ENCODE measurements around the gene PTPRD. TPM values are rescaled to one million over a fixed set of nuclear protein-coding genes. Genes with fewer than 3 reads are reported as not detected.

The PTPRD gene
- total RNA-seq, 1 donor from 2014 or later = 532 TPM

DNA sequence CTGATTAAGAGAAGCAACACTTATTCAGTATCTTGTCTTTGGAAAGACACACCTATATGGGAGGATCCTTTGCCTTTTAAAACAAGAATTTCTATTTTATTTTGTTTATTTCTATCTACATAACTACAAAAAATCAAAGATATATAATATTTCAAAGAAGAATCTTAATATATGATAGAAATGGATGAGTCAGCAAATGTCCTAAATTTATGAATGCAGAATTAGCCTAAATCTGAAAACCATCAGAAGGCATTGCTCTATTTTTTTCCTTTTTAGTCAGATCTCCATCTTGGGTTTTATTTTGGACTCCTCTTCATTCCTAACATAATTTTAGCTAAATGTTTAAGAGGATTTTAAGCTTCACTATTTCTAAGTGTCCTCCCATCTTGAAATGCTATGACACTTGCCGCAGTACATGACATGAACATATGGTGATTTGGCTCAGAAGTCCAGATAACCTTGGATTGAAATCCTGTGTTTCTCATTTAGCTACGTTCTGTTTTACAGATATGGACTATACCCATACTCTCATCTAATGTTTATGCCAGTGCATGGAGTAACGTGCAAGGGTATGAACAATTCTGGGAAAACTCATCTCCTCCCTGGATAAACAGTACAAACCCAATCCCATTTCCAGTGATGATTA, 1490.4 kb downstream of the PTPRD start:
- DNase-seq = no peak
- H3K27me3 Mint-ChIP-seq (ENCODE audit: unreplicated experiment) = no peaks in the 10 kb centered on the region
- H3K36me3 Mint-ChIP-seq (ENCODE audit: unreplicated experiment) = no peaks in the 10 kb centered on the region
- no peaks in the 10 kb centered on the region for H3K9me3 Mint-ChIP-seq (ENCODE audit: unreplicated experiment)
- no peak overlapping the region for H3K27ac Mint-ChIP-seq (ENCODE audit: unreplicated experiment)
- H3K4me3 Mint-ChIP-seq (ENCODE audit: unreplicated experiment) = no peak overlapping the region
- H3K4me1 Mint-ChIP-seq (ENCODE audit: low read depth, unreplicated experiment) = peaks cover 2% of the 10 kb centered on the region
- TF ChIP-seq, protein P1, sequence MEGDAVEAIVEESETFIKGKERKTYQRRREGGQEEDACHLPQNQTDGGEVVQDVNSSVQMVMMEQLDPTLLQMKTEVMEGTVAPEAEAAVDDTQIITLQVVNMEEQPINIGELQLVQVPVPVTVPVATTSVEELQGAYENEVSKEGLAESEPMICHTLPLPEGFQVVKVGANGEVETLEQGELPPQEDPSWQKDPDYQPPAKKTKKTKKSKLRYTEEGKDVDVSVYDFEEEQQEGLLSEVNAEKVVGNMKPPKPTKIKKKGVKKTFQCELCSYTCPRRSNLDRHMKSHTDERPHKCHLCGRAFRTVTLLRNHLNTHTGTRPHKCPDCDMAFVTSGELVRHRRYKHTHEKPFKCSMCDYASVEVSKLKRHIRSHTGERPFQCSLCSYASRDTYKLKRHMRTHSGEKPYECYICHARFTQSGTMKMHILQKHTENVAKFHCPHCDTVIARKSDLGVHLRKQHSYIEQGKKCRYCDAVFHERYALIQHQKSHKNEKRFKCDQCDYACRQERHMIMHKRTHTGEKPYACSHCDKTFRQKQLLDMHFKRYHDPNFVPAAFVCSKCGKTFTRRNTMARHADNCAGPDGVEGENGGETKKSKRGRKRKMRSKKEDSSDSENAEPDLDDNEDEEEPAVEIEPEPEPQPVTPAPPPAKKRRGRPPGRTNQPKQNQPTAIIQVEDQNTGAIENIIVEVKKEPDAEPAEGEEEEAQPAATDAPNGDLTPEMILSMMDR (IDR thresholded peaks at IDR 0.05; ENCODE audit: partially characterized antibody, unreplicated experiment) = no peak

- Mint-ChIP-seq H3K4me3 (ENCODE audit: unreplicated experiment) (no peak overlapping the region), H3K36me3 (ENCODE audit: unreplicated experiment) (no peaks in the 10 kb centered on the region), H3K27ac (ENCODE audit: unreplicated experiment) (no peak overlapping the region), H3K9me3 (ENCODE audit: unreplicated experiment) (no peaks in the 10 kb centered on the region), H3K27me3 (ENCODE audit: unreplicated experiment) (no peaks in the 10 kb centered on the region), H3K4me1 (ENCODE audit: low read depth, unreplicated experiment) (peaks cover 8% of the 10 kb centered on the region)
- DNase-seq = no peak
- TF ChIP-seq, protein P1 (IDR thresholded peaks at IDR 0.05; ENCODE audit: partially characterized antibody, unreplicated experiment) = no peak
Measured at GRCh38 chr9:9117866-9118265, 1494.9 kb downstream of the PTPRD start.

- H3K4me3 Mint-ChIP-seq (ENCODE audit: unreplicated experiment) = no peak overlapping the region
- H3K36me3 Mint-ChIP-seq (ENCODE audit: unreplicated experiment) = no peaks in the 10 kb centered on the region
- no peak for DNase-seq
- H3K27ac Mint-ChIP-seq (ENCODE audit: unreplicated experiment) = no peak overlapping the region
- H3K27me3 Mint-ChIP-seq (ENCODE audit: unreplicated experiment) = no peaks in the 10 kb centered on the region
- peaks cover 6% of the 10 kb centered on the region for H3K4me1 Mint-ChIP-seq (ENCODE audit: low read depth, unreplicated experiment)
- TF ChIP-seq, protein P1 (IDR thresholded peaks at IDR 0.05; ENCODE audit: partially characterized antibody, unreplicated experiment) = no peak
- H3K9me3 Mint-ChIP-seq (ENCODE audit: unreplicated experiment) = peaks cover 1% of the 10 kb centered on the region
Measured at GRCh38 chr9:9112001-9112720, 1500.6 kb downstream of the PTPRD start.

DNA sequence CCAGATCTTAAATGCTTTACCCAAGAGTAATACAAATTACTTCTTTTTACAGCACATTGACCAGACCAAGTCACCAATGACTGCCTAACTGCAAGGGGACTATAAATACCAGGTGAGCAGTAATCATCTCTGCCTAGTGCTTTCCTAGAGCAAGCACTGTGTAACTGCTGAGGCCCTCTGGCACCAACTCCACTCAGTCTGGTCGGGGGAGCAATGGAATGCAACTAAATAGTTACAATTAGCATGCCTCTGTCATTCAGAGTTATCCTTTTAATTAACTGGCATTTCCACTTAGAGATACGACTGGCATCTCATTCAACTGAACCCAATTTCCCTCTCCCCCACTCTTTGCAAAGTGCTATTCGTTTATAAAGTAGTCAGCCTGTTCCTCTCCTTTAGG, 1504.2 kb downstream of the PTPRD start:
- Mint-ChIP-seq H3K4me1 (ENCODE audit: low read depth, unreplicated experiment) (no peaks in the 10 kb centered on the region), H3K27me3 (ENCODE audit: unreplicated experiment) (no peaks in the 10 kb centered on the region), H3K27ac (ENCODE audit: unreplicated experiment) (no peak overlapping the region), H3K36me3 (ENCODE audit: unreplicated experiment) (no peaks in the 10 kb centered on the region), H3K9me3 (ENCODE audit: unreplicated experiment) (peaks cover 1% of the 10 kb centered on the region), H3K4me3 (ENCODE audit: unreplicated experiment) (no peak overlapping the region)
- TF ChIP-seq, protein P1 (IDR thresholded peaks at IDR 0.05; ENCODE audit: partially characterized antibody, unreplicated experiment) = no peak
- DNase-seq = no peak

GRCh38 chr9:9102295-9102694, 1510.5 kb downstream of the PTPRD start:
- Mint-ChIP-seq H3K27ac (ENCODE audit: unreplicated experiment) (no peak overlapping the region), H3K27me3 (ENCODE audit: unreplicated experiment) (no peaks in the 10 kb centered on the region), H3K4me1 (ENCODE audit: low read depth, unreplicated experiment) (no peaks in the 10 kb centered on the region), H3K36me3 (ENCODE audit: unreplicated experiment) (no peaks in the 10 kb centered on the region), H3K4me3 (ENCODE audit: unreplicated experiment) (no peak overlapping the region), H3K9me3 (ENCODE audit: unreplicated experiment) (no peaks in the 10 kb centered on the region)
- DNase-seq = no peak
- TF ChIP-seq, protein P1 (IDR thresholded peaks at IDR 0.05; ENCODE audit: partially characterized antibody, unreplicated experiment) = no peak
